B cell (primary cell): ENCODE results near the gene COL13A1. TPM values are rescaled to one million over a fixed set of nuclear protein-coding genes. Genes with fewer than 3 reads are reported as not detected.

Experiments used
- ATAC-seq: fragments of 200-7000 bp; cut with Tn5 transposase; one replicate; pipeline ENCODE4 v1.10.0; 2021; ENCODE audit warnings: low read depth, mild to moderate bottlenecking, moderate number of reproducible peaks, moderate library complexity
- CTCF ChIA-PET: fragments of 350-600 bp; sonication (Branson Sonifier 250); formaldehyde crosslinking; loops from one replicate; lab custom pipeline; 2021; ENCODE audit warnings: antibody characterized with exemption, inconsistent platforms; lab: Charles Lee
- POLR2A ChIA-PET: fragments of 350-600 bp; sonication (Branson Sonifier 250); formaldehyde crosslinking; loops from one replicate; lab custom pipeline; 2021; ENCODE audit warnings: antibody characterized with exemption; lab: Charles Lee
- DNase-seq: peaks from one replicate; pipeline ENCODE4 v3.0.0; 2013
- H2AFZ ChIP-seq: 2 replicates; pipeline ENCODE4 v1.6.1; 2012; ENCODE audit warnings: mild to moderate bottlenecking, low read depth, low read length; ENCODE audit not compliant: insufficient read depth, poor library complexity, severe bottlenecking
- H3K27ac ChIP-seq, 2 donors: 1 replicate in 1 of 2; 2 replicates in 1 of 2; pipeline ENCODE4 v1.5.1; 2012 to 2013; ENCODE audit warnings: low read length in 2 of 2, mild to moderate bottlenecking in 2 of 2, moderate library complexity in 1 of 2
- H3K27me3 ChIP-seq, 4 experiments: fragments of 200-600 bp in 1 of 4; sonication (generic) in 1 of 4; replicated peaks in 1 of 4; 1 replicate in 2 of 4; 2 replicates in 2 of 4; pipeline versions ENCODE4 v1.6.1 to v1.7.0; 2013 to 2016; ENCODE audit warnings: low read length in 3 of 4, mild to moderate bottlenecking in 2 of 4, mixed read lengths in 1 of 4, moderate library complexity in 1 of 4; ENCODE audit not compliant: insufficient read depth in 4 of 4, control insufficient read depth in 3 of 4; ENCODE audit errors: control extremely low read depth in 1 of 4
- H3K36me3 ChIP-seq, 2 experiments: replicated peaks in 1 of 2; 1 replicate in 1 of 2; 2 replicates in 1 of 2; pipeline versions ENCODE4 v1.6.1 to v1.7.1; 2013; ENCODE audit warnings: low read length in 1 of 2; ENCODE audit not compliant: insufficient read depth in 2 of 2, control insufficient read depth in 1 of 2; ENCODE audit errors: control extremely low read depth in 1 of 2, extremely low read depth in 1 of 2
- H3K4me1 ChIP-seq, 2 donors: fragments of 200-600 bp in 1 of 2; sonication (generic) in 1 of 2; 1 replicate in 1 of 2; 2 replicates in 1 of 2; pipeline versions ENCODE4 v1.5.1 to v1.6.1; 2013 to 2017; ENCODE audit warnings: low read length in 2 of 2; ENCODE audit not compliant: control insufficient read depth in 2 of 2, insufficient read depth in 2 of 2
- H3K4me2 ChIP-seq: replicated peaks from 2 replicates; pipeline ENCODE3; 2012; ENCODE audit warnings: mild to moderate bottlenecking, low read depth, low read length; ENCODE audit not compliant: poor library complexity, severe bottlenecking
- H3K4me3 ChIP-seq, 5 experiments: fragments of 200-600 bp in 1 of 5; sonication (generic) in 1 of 5; 1 replicate in 3 of 5; 2 replicates in 2 of 5; pipeline versions ENCODE4 v1.5.1 to v1.7.0; 2011 to 2016; ENCODE audit warnings: low read length in 4 of 5, mild to moderate bottlenecking in 4 of 5, low read depth in 2 of 5, control low read depth in 1 of 5, moderate library complexity in 1 of 5; ENCODE audit not compliant: insufficient read depth in 1 of 5; ENCODE audit errors: control extremely low read depth in 1 of 5, extremely low read depth in 1 of 5
- H3K79me2 ChIP-seq: fragments of 200-600 bp; sonication (generic); one replicate; pipeline ENCODE4 v1.6.0; 2016; ENCODE audit warnings: low read length; ENCODE audit not compliant: control insufficient read depth, insufficient read depth
- H3K9ac ChIP-seq: fragments of 200-600 bp; sonication (generic); 2 replicates; pipeline ENCODE4 v1.6.1; 2017; ENCODE audit warnings: mild to moderate bottlenecking, low read length, moderate library complexity
- H3K9me3 ChIP-seq, 3 donors: one replicate each; pipeline versions ENCODE4 v1.6.1 to v1.7.1; 2013; ENCODE audit warnings: low read length in 2 of 3; ENCODE audit not compliant: control insufficient read depth in 2 of 3, insufficient read depth in 1 of 3; ENCODE audit errors: control extremely low read depth in 1 of 3
- H4K20me1 ChIP-seq: 2 replicates; pipeline ENCODE4 v1.6.0; 2012; ENCODE audit warnings: mild to moderate bottlenecking, low read length; ENCODE audit not compliant: insufficient read depth, control insufficient read depth, poor library complexity, severe bottlenecking
- H3K27ac Mint-ChIP-seq: one replicate; pipeline ENCODE4 v1.8.0; 2021; ENCODE audit warnings: mixed read lengths
- H3K27me3 Mint-ChIP-seq: one replicate; pipeline ENCODE4 v1.8.0; 2021; ENCODE audit warnings: mixed read lengths
- H3K4me1 Mint-ChIP-seq: one replicate; pipeline ENCODE4 v1.8.0; 2021; ENCODE audit warnings: mixed read lengths
- H3K4me3 Mint-ChIP-seq: one replicate; pipeline ENCODE4 v1.8.0; 2021; ENCODE audit warnings: mixed read lengths
- H3K9me3 Mint-ChIP-seq: one replicate; pipeline ENCODE4 v1.8.0; 2022; ENCODE audit warnings: mixed read lengths; ENCODE audit not compliant: insufficient read depth
- CTCF ChIP-seq: fragments of 200-600 bp; IDR thresholded peaks from one replicate; pipeline ENCODE4 v1.8.0; 2022; ENCODE audit warnings: antibody characterized with exemption, mild to moderate bottlenecking
- EZH2 ChIP-seq: IDR thresholded peaks from 2 replicates; pipeline ENCODE4 v1.6.1; 2012; ENCODE audit warnings: borderline replicate concordance, low read depth, mild to moderate bottlenecking, moderate library complexity, low read length; ENCODE audit not compliant: insufficient read depth, poor library complexity, severe bottlenecking
- WGBS: methylation state at CpG from one replicate; pipeline ENCODE4 v1.1.5; 2013; ENCODE audit warnings: missing lambda C conversion rate; ENCODE audit not compliant: insufficient coverage; 5-methylcytosine and 5-hydroxymethylcytosine counted together
- intact Hi-C: fragments of 100-400 bp; cut with micrococcal nuclease; formaldehyde crosslinking; loops from one replicate; pipeline ENCODE4 v1.10.0; 2022
- polyA plus RNA-seq: library from polyadenylated mRNA; depleted of rRNA; stranded (reverse); fragments of >200 nt; gene quantifications from 2 replicates; pipeline ENCODE4 v1.2.3, GENCODE V29; 2012
- total RNA-seq, 2 donors: library from RNA; stranded (reverse); fragments of 120-200 nt in 1 of 2; gene quantifications; 1 replicate in 1 of 2; 2 replicates in 1 of 2; pipeline versions ENCODE4 v1.2.3 to v1.2.4, GENCODE V29; 2013 to 2022

The COL13A1 gene
- total and polyA plus RNA-seq, 2 donors (not counting 1 experiment from before 2014, with no cell fraction given) = not detected

DNA sequence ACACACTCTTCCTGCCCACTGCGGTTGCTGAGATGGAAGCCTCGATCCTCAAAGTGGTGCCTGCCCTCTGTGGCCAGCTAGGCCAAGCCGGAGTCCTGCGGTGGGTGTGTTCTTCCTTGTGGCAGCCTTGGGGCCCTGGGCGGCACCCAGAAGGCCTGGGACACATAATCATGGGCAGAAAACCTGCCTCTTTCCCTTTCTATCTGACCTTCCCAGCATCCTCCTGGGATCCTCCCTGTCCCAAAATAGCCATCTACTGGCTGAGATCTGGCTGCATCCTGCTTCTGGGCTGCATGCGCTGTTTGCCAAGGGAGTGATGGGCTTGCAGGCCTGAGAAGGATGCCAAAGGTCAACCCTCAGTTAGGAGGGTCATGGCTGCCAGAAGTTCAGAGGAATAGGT lies 23.9 kb downstream of the COL13A1 start:
- Mint-ChIP-seq H3K27me3 (peaks cover 23% of the 10 kb centered on the region), H3K4me1 (no peaks in the 10 kb centered on the region), H3K4me3 (no peak overlapping the region), H3K9me3 (no peaks in the 10 kb centered on the region), H3K27ac (no peak overlapping the region)
- Histone ChIP-seq H2AFZ (no peak overlapping the region), H3K36me3 (no peaks in the 10 kb centered on the region), H3K27me3 (no peaks in the 10 kb centered on the region), H3K4me1 (no peaks in the 10 kb centered on the region), H4K20me1 (no peaks in the 10 kb centered on the region), H3K9ac (no peak overlapping the region), H3K9me3 (peaks cover 0 to 4% (median 0%) of the 10 kb centered on the region in 3 donors), H3K4me2 (no peak overlapping the region), H3K4me3 (no peak overlapping the region), H3K27ac (no peak overlapping the region), H3K79me2 (no peaks in the 10 kb centered on the region)
- DNase-seq (no peak), ATAC-seq (no peak)
- no peak for TF ChIP-seq CTCF
- ChIA-PET POLR2A (no interaction called here), CTCF (no interaction called here)
- 96% methylated on average over 6 of the region's 6 CpGs for WGBS
- intact Hi-C loops = no loop called here

DNA sequence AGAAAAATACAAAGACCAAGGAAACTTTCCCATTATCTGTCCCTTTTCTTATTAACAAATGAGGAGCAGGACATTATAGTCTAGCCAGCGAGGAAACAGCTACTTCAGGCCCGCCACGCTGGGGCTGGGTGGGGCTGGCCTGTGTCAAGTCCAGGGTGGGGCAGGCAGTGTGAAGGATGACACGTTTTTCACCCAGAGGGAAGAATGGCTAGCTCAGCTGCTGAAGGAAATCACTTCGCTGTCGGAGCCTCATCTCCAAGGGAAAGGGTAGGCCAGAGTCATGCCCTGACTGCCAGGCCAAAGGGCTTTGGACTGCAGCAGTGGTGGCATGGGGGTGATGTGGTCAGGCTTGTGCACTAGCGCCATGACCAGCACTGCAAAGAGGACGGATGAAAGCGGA lies 24.4 kb downstream of the COL13A1 start:
- no peak for ATAC-seq
- no peaks in the 10 kb centered on the region for H3K4me1 Mint-ChIP-seq
- peaks cover 23% of the 10 kb centered on the region for H3K27me3 Mint-ChIP-seq

More for the DNA sequence above, 24.4 kb downstream of the COL13A1 start:
- no peak overlapping the region for H3K4me2 ChIP-seq
- no peaks in the 10 kb centered on the region for H4K20me1 ChIP-seq
- ChIA-PET CTCF (no interaction called here), POLR2A (no interaction called here)
- Mint-ChIP-seq H3K9me3 (no peaks in the 10 kb centered on the region), H3K27ac (no peak overlapping the region), H3K4me3 (no peak overlapping the region)
- H3K27ac ChIP-seq = no peak overlapping the region
- intact Hi-C loops = no loop called here
- no peaks in the 10 kb centered on the region for H3K4me1 ChIP-seq
- H3K4me3 ChIP-seq = no peak overlapping the region
- no peak overlapping the region for H3K9ac ChIP-seq
- no peaks in the 10 kb centered on the region for H3K79me2 ChIP-seq
- no peaks in the 10 kb centered on the region for H3K27me3 ChIP-seq
- TF ChIP-seq EZH2 (no peak), CTCF (no peak)
- 98% methylated on average over 9 of the region's 9 CpGs for WGBS
- no peak overlapping the region for H2AFZ ChIP-seq
- no peaks in the 10 kb centered on the region for H3K36me3 ChIP-seq
- peaks cover 0 to 4% (median 0%) of the 10 kb centered on the region in 3 donors for H3K9me3 ChIP-seq
- no peak for DNase-seq
